ENCODE measurements around the gene BAZ2B. TPM values are rescaled to one million over a fixed set of nuclear protein-coding genes. Genes with fewer than 3 reads are reported as not detected.
"Not testable (repeated sequence)": the region's sequence is repeated elsewhere in the genome, so short reads cannot be mapped to it uniquely, and the experiment has no call there.

Gene BAZ2B
- total RNA-seq, 4 donors from 2014 or later, result 94.5 to 237 (median 145) TPM

- H3K4me3 ChIP-seq, result no peak overlapping the region
- H3K9me3 ChIP-seq, result peaks cover 0 to 6% of the 10 kb centered on the region in 2 donors
- intact Hi-C loops (cut with DNase I; ENCODE audit: low total_unique reads), result no loop called here
- H3K27ac ChIP-seq, result no peak overlapping the region
- H3K27me3 ChIP-seq, result no peaks in the 10 kb centered on the region
- H3K4me1 ChIP-seq, result no peaks in the 10 kb centered on the region
- no peaks in the 10 kb centered on the region for H3K36me3 ChIP-seq
- TF ChIP-seq POLR2A (IDR thresholded peaks at IDR 0.05) (no peak), CTCF (IDR thresholded peaks at IDR 0.05) (no peak)
- no peak for DNase-seq
These were observed 22.7 kb upstream of the BAZ2B start for GRCh38 chr2:159639071-159639470.

GRCh38 chr2:159637988-159638501 is 21.7 kb upstream of the BAZ2B start:
- H3K36me3 ChIP-seq, result no peaks in the 10 kb centered on the region
- intact Hi-C loops (cut with DNase I; ENCODE audit: low total_unique reads), result no loop called here
- TF ChIP-seq POLR2A (IDR thresholded peaks at IDR 0.05) (no peak), CTCF (IDR thresholded peaks at IDR 0.05) (no peak)
- no peaks in the 10 kb centered on the region for H3K27me3 ChIP-seq
- no peak overlapping the region for H3K27ac ChIP-seq
- H3K4me1 ChIP-seq, result no peaks in the 10 kb centered on the region
- no peak overlapping the region for H3K4me3 ChIP-seq
- peaks cover 0 to 6% of the 10 kb centered on the region in 2 donors for H3K9me3 ChIP-seq
- no peak for DNase-seq

DNA sequence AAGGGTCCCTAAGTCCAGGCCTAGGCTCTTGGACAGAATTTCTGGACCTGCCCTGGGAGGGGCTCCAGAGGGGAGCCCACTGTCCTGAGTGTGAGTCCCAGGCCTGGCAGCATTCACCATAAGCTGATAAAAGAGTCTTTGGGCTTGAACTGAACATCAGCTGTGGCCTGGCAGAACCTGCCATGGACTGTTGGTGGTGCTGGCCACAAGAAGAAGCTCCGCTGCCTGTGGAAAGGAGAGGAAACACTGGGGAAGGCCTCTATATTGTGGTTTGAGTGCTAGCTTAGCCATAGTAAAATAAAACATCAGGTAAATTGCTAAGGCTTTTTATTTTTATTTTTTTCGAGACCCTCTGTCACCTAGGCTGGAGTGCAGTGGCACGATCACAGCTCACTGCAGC is 20.9 kb upstream of the BAZ2B start:
- TF ChIP-seq POLR2A (IDR thresholded peaks at IDR 0.05) (no peak), CTCF (IDR thresholded peaks at IDR 0.05) (no peak)
- H3K27ac ChIP-seq, result no peak overlapping the region

DNA sequence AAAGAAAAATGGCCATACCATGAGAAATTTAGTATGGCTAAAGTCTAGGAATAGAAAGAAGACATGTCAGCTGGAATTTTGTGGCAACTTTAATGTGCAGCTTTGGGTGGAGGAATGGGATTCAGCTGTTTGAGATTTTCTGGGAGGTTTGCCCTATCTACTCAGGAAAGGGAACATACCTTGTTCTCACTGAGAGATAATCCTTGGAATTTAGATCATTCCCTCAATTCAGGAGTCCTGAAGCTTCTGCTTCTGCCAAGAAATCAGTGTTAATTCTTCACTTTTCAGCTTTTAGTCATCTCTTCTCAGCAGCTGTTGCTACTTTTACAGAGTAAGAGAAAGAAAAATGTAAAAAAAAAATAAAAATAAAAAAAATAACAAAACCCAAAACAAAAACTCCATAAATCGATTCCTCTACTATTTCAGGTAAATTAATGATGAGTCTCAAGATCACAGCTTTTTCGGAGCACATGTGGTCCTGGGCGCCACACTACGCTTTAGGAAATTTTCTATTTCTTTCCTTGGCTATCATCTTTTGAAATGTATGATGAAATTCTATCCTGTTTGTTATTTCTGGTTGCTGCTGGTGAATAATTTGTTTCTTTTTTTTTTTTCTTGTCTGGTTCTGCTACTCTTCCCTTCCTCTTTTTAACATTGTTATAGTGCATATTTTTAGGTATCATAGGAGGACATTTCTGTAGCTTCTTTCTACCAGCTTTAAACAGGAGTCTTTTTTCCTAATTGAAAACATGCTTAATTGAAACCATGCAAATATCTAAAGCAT is 18.9 kb upstream of the BAZ2B start:
- no peak for DNase-seq
- no peaks in the 10 kb centered on the region for H3K36me3 ChIP-seq
- intact Hi-C loops (cut with DNase I; ENCODE audit: low total_unique reads), result no loop called here
- no peak overlapping the region for H3K4me3 ChIP-seq
- H3K4me1 ChIP-seq, result no peaks in the 10 kb centered on the region
- H3K9me3 ChIP-seq, result peaks cover 0 to 6% of the 10 kb centered on the region in 2 donors
- TF ChIP-seq CTCF (IDR thresholded peaks at IDR 0.05), result no peak
- no peaks in the 10 kb centered on the region for H3K27me3 ChIP-seq
- peak overlapping the region; percentile 13 to 23 for H3K27ac ChIP-seq

More for the DNA sequence above, 20.9 kb upstream of the BAZ2B start:
- Histone ChIP-seq H3K9me3 (peaks cover 0 to 6% of the 10 kb centered on the region in 2 donors), H3K4me3 (no peak overlapping the region), H3K4me1 (no peaks in the 10 kb centered on the region), H3K36me3 (no peaks in the 10 kb centered on the region), H3K27me3 (no peaks in the 10 kb centered on the region)
- intact Hi-C loops (cut with DNase I; ENCODE audit: low total_unique reads), result no loop called here
- DNase-seq, result no peak

- TF ChIP-seq POLR2A (IDR thresholded peaks at IDR 0.05), result no peak
- TF ChIP-seq CTCF (IDR thresholded peaks at IDR 0.05), result no peak
- intact Hi-C loops (cut with DNase I; ENCODE audit: low total_unique reads), result no loop called here
- Histone ChIP-seq H3K4me3 (no peak overlapping the region), H3K9me3 (no peaks in the 10 kb centered on the region), H3K27me3 (no peaks in the 10 kb centered on the region), H3K27ac (no peak overlapping the region), H3K4me1 (no peaks in the 10 kb centered on the region), H3K36me3 (no peaks in the 10 kb centered on the region)
- DNase-seq, result no peak
These were observed 16.9 kb upstream of the BAZ2B start for GRCh38 chr2:159633219-159633618.

DNA sequence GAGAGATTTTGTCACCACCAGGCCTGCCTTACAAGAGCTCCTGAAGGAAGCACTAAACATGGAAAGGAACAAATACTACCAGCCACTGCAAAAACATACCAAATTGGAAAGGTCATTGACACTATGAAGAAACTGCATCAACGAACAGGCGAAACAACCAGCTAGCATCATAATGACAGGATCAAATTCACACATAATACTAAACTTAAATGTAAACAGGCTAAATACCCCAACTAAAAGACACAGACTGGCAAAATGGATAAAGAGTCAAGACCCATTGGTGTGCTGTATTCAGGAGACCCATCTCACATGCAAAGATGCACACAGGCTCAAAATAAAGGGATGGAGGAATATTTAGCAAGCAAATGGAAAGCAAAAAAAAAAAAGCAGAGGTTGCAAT is 9.3 kb upstream of the BAZ2B start:
- H3K27me3 ChIP-seq; intact Hi-C loops (cut with DNase I; ENCODE audit: low total_unique reads): not testable (repeated sequence)

More for the DNA sequence above, 9.3 kb upstream of the BAZ2B start:
- not testable (repeated sequence) for DNase-seq, H3K9me3 ChIP-seq, H3K4me1 ChIP-seq, H3K27ac ChIP-seq, H3K36me3 ChIP-seq, H3K4me3 ChIP-seq
